DOHH2 (cell line): ENCODE results near the gene PLPP7.
"Not testable (repeated sequence)": the region's sequence is repeated elsewhere in the genome, so short reads cannot be mapped to it uniquely, and the experiment has no call there.

ENCODE experiments used
- H3F3A ChIP-seq: fragments of 200-600 bp; sonication (generic), shearing (Covaris generic); 2 replicates; pipeline ENCODE4 v1.6.0; 2016; ENCODE audit warnings: antibody characterized with exemption, mild to moderate bottlenecking; ENCODE audit not compliant: control insufficient read depth, insufficient read depth
- H3K27ac ChIP-seq: fragments of 200-600 bp; sonication (generic); 2 replicates; pipeline ENCODE4 v1.5.1; 2014; ENCODE audit warnings: low read depth, mild to moderate bottlenecking, low read length, moderate library complexity
- H3K27me3 ChIP-seq: fragments of 200-600 bp; sonication (generic); 2 replicates; pipeline ENCODE4 v1.6.1; 2014; ENCODE audit warnings: mild to moderate bottlenecking, low read length, mixed read lengths; ENCODE audit not compliant: control insufficient read depth
- H3K36me3 ChIP-seq: fragments of 200-600 bp; sonication (generic); 2 replicates; pipeline ENCODE4 v1.6.1; 2014; ENCODE audit warnings: mild to moderate bottlenecking, low read length, moderate library complexity, mixed read lengths; ENCODE audit not compliant: control insufficient read depth
- H3K4me1 ChIP-seq: fragments of 200-600 bp; sonication (generic); 2 replicates; pipeline ENCODE4 v1.6.1; 2014; ENCODE audit warnings: mild to moderate bottlenecking, low read length, mixed read lengths; ENCODE audit not compliant: control insufficient read depth
- H3K4me2 ChIP-seq: fragments of 200-600 bp; sonication (generic); 2 replicates; pipeline ENCODE4 v1.6.0; 2014; ENCODE audit warnings: mild to moderate bottlenecking, low read length, moderate library complexity
- H3K4me3 ChIP-seq: fragments of 200-600 bp; sonication (generic); 2 replicates; pipeline ENCODE4 v1.5.1; 2014; ENCODE audit warnings: mild to moderate bottlenecking, low read length, mixed read lengths
- H3K79me2 ChIP-seq: fragments of 200-600 bp; sonication (generic); 2 replicates; pipeline ENCODE4 v1.6.1; 2014; ENCODE audit warnings: mild to moderate bottlenecking, low read length, mixed read lengths; ENCODE audit not compliant: control insufficient read depth
- H3K9me2 ChIP-seq: fragments of 200-600 bp; sonication (generic); replicated peaks from 2 replicates; pipeline ENCODE4 v1.6.1; 2014; ENCODE audit warnings: mild to moderate bottlenecking, low read length, mixed read lengths; ENCODE audit not compliant: control insufficient read depth
- H3K9me3 ChIP-seq: fragments of 200-600 bp; sonication (generic); 2 replicates; pipeline ENCODE4 v1.6.1; 2014; ENCODE audit warnings: antibody characterized with exemption, low read length, mixed read lengths; ENCODE audit not compliant: control insufficient read depth, insufficient read depth
- H4K20me1 ChIP-seq: fragments of 200-600 bp; sonication (generic); 2 replicates; pipeline ENCODE4 v1.6.0; 2014; ENCODE audit warnings: low read depth, mild to moderate bottlenecking, antibody characterized with exemption, low read length, moderate library complexity; ENCODE audit not compliant: control insufficient read depth, insufficient read depth
- EZH2phosphoT487 ChIP-seq: fragments of 200-600 bp; sonication (generic); IDR thresholded peaks from 2 replicates; pipeline ENCODE4 v1.6.1; 2017; ENCODE audit warnings: borderline replicate concordance, mild to moderate bottlenecking, antibody characterized with exemption, low read length, moderate library complexity, mixed read lengths
- TF ChIP-seq, protein P1 (sequence below): fragments of 200-600 bp; sonication (generic); IDR thresholded peaks from one replicate; pipeline ENCODE4 v1.5.1; 2014; ENCODE audit warnings: antibody characterized with exemption, mild to moderate bottlenecking, low read depth, low read length; ENCODE audit not compliant: poor library complexity, severe bottlenecking

The PLPP7 gene

DNA sequence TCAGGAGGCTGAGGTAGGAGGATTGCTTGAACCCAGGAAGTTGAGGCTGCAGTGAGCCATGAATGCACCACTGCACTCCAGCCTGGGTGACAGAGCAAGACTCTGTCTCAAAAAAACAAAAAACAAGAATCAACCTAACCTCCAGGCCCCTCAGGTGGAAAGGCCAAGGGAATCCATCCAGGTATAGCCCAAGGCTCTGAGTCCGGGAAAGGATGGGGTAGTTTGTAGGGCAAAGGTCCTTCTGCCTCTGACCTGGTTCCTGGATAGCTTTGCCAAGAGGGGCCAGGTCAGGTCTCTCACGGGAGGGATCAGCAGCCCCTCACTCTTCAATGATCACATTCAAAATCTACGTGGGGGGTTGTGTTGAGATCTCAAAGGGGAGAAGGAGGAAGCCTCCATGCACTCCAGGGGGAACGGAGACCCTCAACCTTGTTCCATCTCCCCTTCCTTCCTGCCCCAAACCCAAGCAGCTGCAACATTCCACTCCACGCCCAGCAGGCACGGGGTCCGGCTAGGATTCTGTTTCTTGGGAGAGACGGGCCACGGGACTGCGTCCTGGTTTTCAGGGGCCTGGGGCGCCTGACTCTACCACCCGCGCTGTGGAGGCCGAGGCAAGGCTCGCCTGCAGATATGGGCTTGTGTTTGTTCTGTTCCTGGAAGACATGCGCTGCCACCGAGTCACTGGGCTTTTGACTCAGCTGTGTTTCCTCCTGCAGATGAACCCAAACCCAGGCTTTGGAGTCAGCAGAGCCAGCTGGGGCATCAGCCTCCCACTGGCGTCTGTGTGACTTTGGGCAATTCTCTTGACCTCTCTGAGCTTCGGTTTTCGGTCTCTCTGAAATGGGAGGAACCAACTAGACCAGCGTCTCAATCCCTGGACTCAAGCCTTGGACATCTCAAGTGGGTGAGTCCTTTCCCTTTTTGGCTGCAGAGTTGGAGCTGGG, 35.5 kb downstream of the PLPP7 start:
- Histone ChIP-seq H3K27ac (no peak overlapping the region), H3K4me1 (no peaks in the 10 kb centered on the region), H3K9me2 (no peaks in the 10 kb centered on the region), H3K9me3 (no peaks in the 10 kb centered on the region), H3K79me2 (no peaks in the 10 kb centered on the region), H3F3A (no peaks in the 10 kb centered on the region), H4K20me1 (no peaks in the 10 kb centered on the region), H3K4me2 (no peak overlapping the region), H3K27me3 (no peaks in the 10 kb centered on the region; the same call in 1 of the 2 replicates), H3K36me3 (no peaks in the 10 kb centered on the region), H3K4me3 (no peak overlapping the region)
- TF ChIP-seq, protein P1, sequence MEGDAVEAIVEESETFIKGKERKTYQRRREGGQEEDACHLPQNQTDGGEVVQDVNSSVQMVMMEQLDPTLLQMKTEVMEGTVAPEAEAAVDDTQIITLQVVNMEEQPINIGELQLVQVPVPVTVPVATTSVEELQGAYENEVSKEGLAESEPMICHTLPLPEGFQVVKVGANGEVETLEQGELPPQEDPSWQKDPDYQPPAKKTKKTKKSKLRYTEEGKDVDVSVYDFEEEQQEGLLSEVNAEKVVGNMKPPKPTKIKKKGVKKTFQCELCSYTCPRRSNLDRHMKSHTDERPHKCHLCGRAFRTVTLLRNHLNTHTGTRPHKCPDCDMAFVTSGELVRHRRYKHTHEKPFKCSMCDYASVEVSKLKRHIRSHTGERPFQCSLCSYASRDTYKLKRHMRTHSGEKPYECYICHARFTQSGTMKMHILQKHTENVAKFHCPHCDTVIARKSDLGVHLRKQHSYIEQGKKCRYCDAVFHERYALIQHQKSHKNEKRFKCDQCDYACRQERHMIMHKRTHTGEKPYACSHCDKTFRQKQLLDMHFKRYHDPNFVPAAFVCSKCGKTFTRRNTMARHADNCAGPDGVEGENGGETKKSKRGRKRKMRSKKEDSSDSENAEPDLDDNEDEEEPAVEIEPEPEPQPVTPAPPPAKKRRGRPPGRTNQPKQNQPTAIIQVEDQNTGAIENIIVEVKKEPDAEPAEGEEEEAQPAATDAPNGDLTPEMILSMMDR, result no peak
- no peak for TF ChIP-seq EZH2phosphoT487

DNA sequence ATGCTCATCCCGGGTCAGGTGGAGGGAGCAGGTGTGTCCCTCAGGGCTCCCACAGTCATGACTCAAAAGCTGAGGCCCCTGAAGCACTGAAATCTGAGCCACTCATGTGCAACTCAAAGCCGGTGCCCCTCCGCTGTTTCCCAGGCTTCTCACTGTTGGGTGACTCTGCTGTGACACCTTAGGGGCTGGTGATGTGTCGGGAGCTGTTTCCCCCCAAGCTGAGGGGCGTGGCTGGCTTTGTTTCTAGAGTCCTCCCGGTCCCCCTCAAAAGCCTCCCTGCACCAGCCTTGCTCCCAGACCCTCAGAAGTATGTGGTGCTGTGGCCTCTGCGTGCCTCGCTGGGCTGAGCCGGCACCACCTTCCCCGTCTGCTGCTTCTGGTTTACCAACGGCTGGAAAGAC, 39.7 kb downstream of the PLPP7 start:
- Histone ChIP-seq H3K9me2 (no peaks in the 10 kb centered on the region), H3K79me2 (no peaks in the 10 kb centered on the region), H3K4me2 (no peak overlapping the region), H3K4me3 (no peak overlapping the region), H3K9me3 (no peaks in the 10 kb centered on the region), H3K27me3 (no peaks in the 10 kb centered on the region; the same call in 1 of the 2 replicates), H4K20me1 (no peaks in the 10 kb centered on the region), H3K36me3 (no peaks in the 10 kb centered on the region), H3K4me1 (no peaks in the 10 kb centered on the region), H3K27ac (no peak overlapping the region), H3F3A (no peaks in the 10 kb centered on the region)
- TF ChIP-seq, protein P1, result no peak
- TF ChIP-seq EZH2phosphoT487, result no peak

DNA sequence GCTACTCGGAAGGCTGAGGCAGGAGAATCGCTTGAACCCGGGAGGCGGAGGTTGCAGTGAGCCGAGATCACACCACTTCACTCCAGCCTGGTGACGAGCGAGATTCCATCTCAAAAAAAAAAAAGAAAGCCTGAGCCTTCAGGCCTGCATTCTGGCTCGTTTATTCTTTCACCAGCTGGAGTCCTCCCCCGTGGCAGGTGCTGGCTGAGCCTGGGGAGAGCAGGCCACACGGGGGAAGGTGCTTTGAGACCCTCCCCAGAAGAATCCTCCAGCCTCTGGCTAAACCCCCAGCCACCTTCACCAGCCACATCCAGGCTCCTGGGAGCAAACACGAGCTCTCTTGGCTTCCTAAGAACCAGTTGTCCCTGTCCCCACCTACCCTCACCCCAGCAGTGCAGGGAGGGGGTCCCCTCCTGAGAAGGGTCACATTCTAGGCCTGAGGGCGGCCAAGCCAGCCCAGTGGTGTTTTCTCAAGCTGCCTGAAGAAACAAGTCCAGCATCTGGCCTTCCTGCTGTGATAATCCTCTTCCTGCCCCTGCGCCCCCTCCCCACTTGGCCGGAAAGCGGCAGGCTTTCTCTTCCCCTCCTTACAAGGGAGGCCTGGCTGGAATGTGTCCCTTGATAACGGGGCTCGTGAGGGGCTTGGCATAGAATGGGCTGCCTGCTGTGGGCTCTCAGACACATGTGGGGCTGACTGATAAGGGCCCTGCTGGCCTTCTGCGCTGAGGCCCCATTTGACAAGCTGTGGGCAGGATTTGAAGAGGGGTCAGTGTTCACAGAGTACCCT, 41.5 kb downstream of the PLPP7 start:
- H3K4me3 ChIP-seq, result no peak overlapping the region
- no peaks in the 10 kb centered on the region for H4K20me1 ChIP-seq
- no peaks in the 10 kb centered on the region for H3F3A ChIP-seq
- no peak overlapping the region for H3K4me2 ChIP-seq
- no peak overlapping the region for H3K27ac ChIP-seq
- no peaks in the 10 kb centered on the region for H3K9me3 ChIP-seq
- H3K79me2 ChIP-seq, result no peaks in the 10 kb centered on the region
- no peaks in the 10 kb centered on the region for H3K36me3 ChIP-seq
- H3K4me1 ChIP-seq, result no peaks in the 10 kb centered on the region
- TF ChIP-seq, protein P1, result no peak
- TF ChIP-seq EZH2phosphoT487, result no peak
- no peaks in the 10 kb centered on the region; the same call in 1 of the 2 replicates for H3K27me3 ChIP-seq
- H3K9me2 ChIP-seq, result no peaks in the 10 kb centered on the region

DNA sequence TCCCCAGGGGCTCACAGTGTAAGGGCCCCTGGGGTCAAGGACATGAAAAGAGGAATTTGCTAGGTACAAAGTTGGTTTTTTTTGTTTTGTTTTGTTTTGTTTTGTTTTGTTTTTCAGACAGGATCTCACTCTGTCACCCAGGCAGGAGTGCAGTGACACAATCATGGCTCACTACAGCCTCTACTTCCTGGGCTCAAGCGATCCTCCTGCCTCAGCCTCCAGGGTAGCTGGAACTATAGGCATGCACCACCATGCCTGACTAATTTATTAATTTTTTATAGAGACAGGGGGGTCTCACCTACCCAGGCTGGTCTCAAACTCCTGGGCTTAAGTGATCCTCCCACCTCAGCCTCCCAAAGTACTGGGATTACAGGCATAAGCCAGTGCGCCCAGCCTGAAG, 42.5 kb downstream of the PLPP7 start:
- not testable (repeated sequence) for H3K36me3 ChIP-seq, H3K4me3 ChIP-seq, H3K27me3 ChIP-seq, H4K20me1 ChIP-seq, H3K9me3 ChIP-seq, H3K9me2 ChIP-seq, H3K4me1 ChIP-seq, H3K79me2 ChIP-seq, H3K4me2 ChIP-seq, H3F3A ChIP-seq, H3K27ac ChIP-seq
